DOHH2 (cell line): ENCODE results near the gene CYP27A1.

Source experiments
- CTCF ChIP-seq: fragments of 200-600 bp; sonication (generic); IDR thresholded peaks from one replicate; pipeline ENCODE4 v1.5.1; 2014; ENCODE audit warnings: antibody characterized with exemption, mild to moderate bottlenecking, low read depth, low read length; ENCODE audit not compliant: poor library complexity, severe bottlenecking
- EZH2phosphoT487 ChIP-seq: fragments of 200-600 bp; sonication (generic); IDR thresholded peaks from 2 replicates; pipeline ENCODE4 v1.6.1; 2017; ENCODE audit warnings: borderline replicate concordance, mild to moderate bottlenecking, antibody characterized with exemption, low read length, moderate library complexity, mixed read lengths

- TF ChIP-seq CTCF (no peak), EZH2phosphoT487 (no peak)
Observed at GRCh38 chr2:218796691-218797090, 14.7 kb downstream of the CYP27A1 start.
